HepG2 (cell line): ENCODE measurements around the gene NOXRED1. TPM values are rescaled to one million over a fixed set of nuclear protein-coding genes. Genes with fewer than 3 reads are reported as not detected.

ENCODE experiments used
- CCDC6 ChIP-seq: sonication (generic); formaldehyde crosslinking; IDR thresholded peaks from 2 replicates; pipeline ENCODE4 v1.8.1; 2022; ENCODE audit warnings: mild to moderate bottlenecking, missing genetic modification reagents, moderate library complexity
- CEBPB ChIP-seq: IDR thresholded peaks from 2 replicates; pipeline ENCODE4 v1.6.1; 2011; ENCODE audit warnings: low read depth, low read length, improper control_type of control experiment, borderline replicate concordance
- DR1 ChIP-seq: sonication (generic); formaldehyde crosslinking; IDR thresholded peaks from 2 replicates; pipeline ENCODE4 v1.8.0; 2021; ENCODE audit warnings: mild to moderate bottlenecking, missing genetic modification reagents, inconsistent platforms
- IKZF4 ChIP-seq: sonication (generic); formaldehyde crosslinking; IDR thresholded peaks from 2 replicates; pipeline ENCODE4 v1.5.1; 2020; ENCODE audit warnings: borderline replicate concordance, mild to moderate bottlenecking, low read depth, missing genetic modification reagents; ENCODE audit errors: not compliant biosample characterization
- NFAT5 ChIP-seq: sonication (generic); formaldehyde crosslinking; IDR thresholded peaks from 2 replicates; pipeline ENCODE4 v1.4.0; 2020; ENCODE audit warnings: missing genetic modification reagents
- RARG ChIP-seq: sonication (generic); formaldehyde crosslinking; IDR thresholded peaks from 2 replicates; pipeline ENCODE4 v1.4.0; 2020; ENCODE audit warnings: low read depth, mild to moderate bottlenecking, missing genetic modification reagents
- STAT6 ChIP-seq: sonication (generic); formaldehyde crosslinking; IDR thresholded peaks from 2 replicates; pipeline ENCODE4 v1.4.0; 2020; ENCODE audit warnings: missing genetic modification reagents, mild to moderate bottlenecking, borderline replicate concordance
- ZBTB38 ChIP-seq: sonication (generic); formaldehyde crosslinking; IDR thresholded peaks from 2 replicates; pipeline ENCODE4 v1.5.1; 2020; ENCODE audit warnings: mild to moderate bottlenecking, missing genetic modification reagents
- ZBTB43 ChIP-seq: sonication (generic); formaldehyde crosslinking; conservative IDR thresholded peaks from 2 replicates; pipeline ENCODE4 v1.4.0; 2020; ENCODE audit warnings: missing genetic modification reagents
- ZNF331 ChIP-seq: sonication (generic); formaldehyde crosslinking; IDR thresholded peaks from 2 replicates; pipeline ENCODE4 v1.4.0; 2020; ENCODE audit warnings: missing genetic modification reagents
- polyA plus RNA-seq, 8 experiments: library from polyadenylated mRNA; depleted of rRNA in 3 of 8; stranded (reverse) in 7 of 8; unstranded in 1 of 8; fragments of >200 nt; fragmentation: Illumina TruSeq in 4 of 8; extraction: Trizol in 4 of 8; gene quantifications; 2 replicates each; pipeline versions ENCODE4 v1.2.1 to v1.2.3, GENCODE V29; 2011 to 2016; ENCODE audit warnings: low read depth in 4 of 8, missing spikeins in 1 of 8, mixed read lengths in 1 of 8; ENCODE audit not compliant: insufficient read depth in 1 of 8
- total RNA-seq, 5 experiments: library from RNA; depleted of rRNA; stranded (reverse); fragments of >200 nt; fragmentation: Illumina TruSeq; extraction: Trizol; gene quantifications; 2 replicates each; pipeline ENCODE4 v1.2.3, GENCODE V29; 2016; ENCODE audit warnings: low read depth in 1 of 5
- TF ChIP-seq, protein P1 (sequence below): sonication (generic); formaldehyde crosslinking; IDR thresholded peaks from 2 replicates; pipeline ENCODE4 v1.5.0; 2020; ENCODE audit warnings: missing genetic modification reagents

Gene NOXRED1
- total and polyA plus RNA-seq, 2 of the 13 experiments (the other 11 are each of a cell fraction or from before 2014, with no cell fraction given), result 0.24 to 0.41 TPM

DNA sequence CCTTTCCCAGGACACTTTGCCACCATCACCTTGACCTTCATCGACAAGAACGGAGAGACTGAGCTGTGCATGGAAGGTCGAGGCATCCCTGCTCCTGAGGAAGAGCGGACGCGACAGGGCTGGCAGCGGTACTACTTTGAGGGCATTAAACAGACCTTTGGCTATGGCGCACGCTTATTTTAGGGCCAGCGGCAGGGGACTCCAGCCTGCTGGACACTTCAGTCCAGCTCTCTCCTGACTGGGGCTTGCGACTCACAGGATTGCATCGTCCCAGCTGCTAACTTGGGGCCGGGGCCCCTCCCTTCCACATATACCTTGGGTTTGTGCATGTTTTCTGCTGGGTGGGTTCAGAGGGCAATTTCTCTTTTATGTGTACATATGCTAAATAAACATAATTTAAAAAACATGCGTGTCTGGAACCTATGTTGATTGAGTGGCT lies 45.8 kb upstream of the NOXRED1 start (continued):
- no peak for TF ChIP-seq NFAT5 (CRISPR knock-in tag)
- TF ChIP-seq DR1 (CRISPR knock-in tag), result no peak
- TF ChIP-seq ZNF331 (CRISPR knock-in tag), result no peak
- no peak for TF ChIP-seq STAT6 (CRISPR knock-in tag)
- peak; percentile 97 for TF ChIP-seq ZBTB38
- no peak for TF ChIP-seq ZBTB43 (CRISPR knock-in tag)
- no peak for TF ChIP-seq RARG (CRISPR knock-in tag)
- TF ChIP-seq CEBPB, result peak; percentile 30; the same call in 1 of the 2 replicates
- TF ChIP-seq, protein P1, sequence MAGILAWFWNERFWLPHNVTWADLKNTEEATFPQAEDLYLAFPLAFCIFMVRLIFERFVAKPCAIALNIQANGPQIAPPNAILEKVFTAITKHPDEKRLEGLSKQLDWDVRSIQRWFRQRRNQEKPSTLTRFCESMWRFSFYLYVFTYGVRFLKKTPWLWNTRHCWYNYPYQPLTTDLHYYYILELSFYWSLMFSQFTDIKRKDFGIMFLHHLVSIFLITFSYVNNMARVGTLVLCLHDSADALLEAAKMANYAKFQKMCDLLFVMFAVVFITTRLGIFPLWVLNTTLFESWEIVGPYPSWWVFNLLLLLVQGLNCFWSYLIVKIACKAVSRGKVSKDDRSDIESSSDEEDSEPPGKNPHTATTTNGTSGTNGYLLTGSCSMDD (CRISPR knock-in tag), result no peak
- TF ChIP-seq IKZF4, result no peak
- no peak for TF ChIP-seq CCDC6 (CRISPR knock-in tag)
